ENCODE data around the gene TFAP2E. TPM values are rescaled to one million over a fixed set of nuclear protein-coding genes. Genes with fewer than 3 reads are reported as not detected.

Gene TFAP2E
- total and polyA plus RNA-seq, 5 experiments from 2014 or later, result 0.20 to 3.2 (median 0.59) TPM

DNA sequence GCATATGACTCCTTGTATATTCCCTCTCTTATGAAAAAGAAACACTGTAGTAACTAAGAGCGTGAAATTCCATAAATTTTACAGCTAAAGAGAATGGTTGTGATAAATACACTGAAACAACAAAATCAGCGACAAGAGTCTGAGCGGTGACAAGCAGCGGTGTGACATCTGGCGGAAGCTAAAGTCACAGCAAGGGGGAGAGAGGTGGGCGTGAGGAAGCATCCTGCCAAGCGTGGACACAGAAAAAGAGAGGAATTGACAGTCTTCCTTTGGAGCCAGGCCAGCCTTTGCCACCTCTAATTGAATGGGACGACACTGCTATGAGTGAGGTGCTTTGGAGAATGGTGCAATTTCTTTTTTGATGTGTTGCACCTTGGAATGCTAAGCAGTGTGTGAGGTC is 42.3 kb downstream of the TFAP2E start:
- H3K4me1 Mint-ChIP-seq, result peaks cover 7 to 32% (median 13%) of the 10 kb centered on the region in 4 donors
- H3K9me3 Mint-ChIP-seq, result no peaks in the 10 kb centered on the region
- H3K27me3 Mint-ChIP-seq, result no peaks in the 10 kb centered on the region
- H3K27ac Mint-ChIP-seq, result peak overlapping the region in 3 of 10 donors; percentile 16 to 61 (median 49)
- POLR2A ChIA-PET, result interaction anchor here (0.6 kb wide), 1 partner anchor 107 kb away, joined by 3 read pairs; no protein-coding TSS in a partner anchor
- DNase-seq (no peak), ATAC-seq (no peak)
- H3K4me3 Mint-ChIP-seq, result peak overlapping the region in 1 of 10 donors; percentile 4
- H3K36me3 Mint-ChIP-seq, result peaks cover 0 to 70% (median 0%) of the 10 kb centered on the region in 3 donors

DNA sequence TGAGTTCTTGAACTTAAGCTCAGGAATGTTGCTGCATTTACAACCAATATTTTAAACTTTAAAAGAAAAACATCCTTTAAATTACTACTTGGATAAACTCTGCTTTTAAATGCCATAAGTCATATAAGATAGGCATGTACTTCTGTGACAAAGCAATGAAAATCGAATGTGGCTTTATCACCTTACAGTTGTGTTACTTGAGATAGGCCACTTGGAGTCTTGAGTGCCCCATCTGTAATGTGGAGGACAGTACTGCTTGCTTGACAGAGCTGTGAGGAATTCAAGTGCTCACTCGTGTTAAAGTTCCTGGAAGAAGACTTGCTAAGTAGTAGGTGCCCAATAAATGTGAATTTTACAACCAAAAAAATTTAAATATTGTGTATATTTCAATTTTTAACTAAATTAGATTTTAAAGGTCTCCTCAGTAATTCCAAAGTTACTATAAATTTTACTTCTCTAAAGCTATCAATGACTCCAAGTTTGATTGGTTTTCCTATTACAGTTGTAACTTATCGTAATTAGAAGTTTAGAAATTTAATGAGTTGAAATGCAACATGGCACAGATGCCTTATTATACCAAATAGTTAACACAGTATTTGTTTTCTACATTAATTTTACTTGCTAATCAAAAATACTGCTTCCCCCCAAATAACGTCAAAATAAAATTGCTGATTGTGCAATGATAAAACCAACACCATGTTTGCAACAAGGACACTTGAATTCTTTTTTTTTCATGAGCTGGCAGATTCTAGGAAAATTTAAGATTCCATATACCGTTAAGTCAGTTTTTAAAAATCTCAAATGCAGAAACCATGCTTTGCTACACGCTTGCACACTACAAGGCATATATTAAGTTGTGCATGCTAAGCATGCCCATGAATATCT is 46.4 kb downstream of the TFAP2E start:
- DNase-seq (no peak), ATAC-seq (no peak)
- Mint-ChIP-seq H3K4me1 (peaks cover 8 to 32% (median 19%) of the 10 kb centered on the region in 4 donors), H3K27me3 (no peaks in the 10 kb centered on the region), H3K27ac (no peak overlapping the region), H3K36me3 (peaks cover 0 to 71% (median 0%) of the 10 kb centered on the region in 3 donors), H3K9me3 (no peaks in the 10 kb centered on the region), H3K4me3 (no peak overlapping the region)
- POLR2A ChIA-PET, result no interaction called here

GRCh38 chr1:35622510-35623178 is 49.5 kb downstream of the TFAP2E start:
- no peak for ATAC-seq
- no peak for DNase-seq
- peaks cover 6 to 26% (median 13%) of the 10 kb centered on the region in 4 donors for H3K4me1 Mint-ChIP-seq
- peaks cover 0 to 72% (median 1%) of the 10 kb centered on the region in 3 donors for H3K36me3 Mint-ChIP-seq
- POLR2A ChIA-PET, result no interaction called here
- no peak overlapping the region for H3K27ac Mint-ChIP-seq
- no peaks in the 10 kb centered on the region for H3K9me3 Mint-ChIP-seq
- no peak overlapping the region for H3K4me3 Mint-ChIP-seq
- H3K27me3 Mint-ChIP-seq, result no peaks in the 10 kb centered on the region

DNA sequence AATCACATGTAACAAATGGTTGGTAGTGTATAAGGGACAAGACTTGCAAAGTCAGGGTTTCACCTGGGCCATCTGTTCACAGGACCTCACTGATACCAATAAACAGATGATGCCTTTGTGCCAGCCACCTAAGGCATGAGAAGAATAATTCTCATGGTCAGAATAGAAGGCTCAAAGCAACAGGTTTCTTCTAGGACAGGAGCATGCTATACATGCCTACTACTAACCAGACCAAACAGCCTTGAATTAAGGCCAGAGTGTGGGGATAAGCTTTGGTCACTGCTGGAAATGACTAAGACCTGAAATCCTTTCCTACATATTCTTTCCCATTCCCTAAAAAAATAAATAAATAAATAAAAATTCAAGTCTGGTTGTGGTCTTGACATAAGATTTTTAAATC is 50.7 kb downstream of the TFAP2E start:
- H3K4me3 Mint-ChIP-seq, result no peak overlapping the region

DNA sequence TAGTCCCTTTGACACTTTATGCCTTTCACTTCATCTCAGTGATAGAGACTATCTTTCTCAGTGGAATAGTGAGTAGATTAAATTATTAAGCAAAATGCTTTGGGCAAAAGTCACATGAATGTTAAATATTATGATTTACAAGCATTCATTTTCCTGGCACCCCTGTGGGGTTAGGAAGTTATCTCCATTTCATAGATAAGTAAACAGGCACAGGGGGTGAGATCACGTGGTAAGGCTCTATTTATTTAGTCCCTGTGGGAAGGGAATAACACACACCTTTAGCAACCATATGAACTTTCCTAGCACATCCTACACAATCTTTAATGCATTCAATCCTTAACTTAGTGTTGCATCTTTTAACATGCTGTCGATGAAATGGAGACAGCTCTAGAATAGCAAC is 55.9 kb downstream of the TFAP2E start:
- ATAC-seq, result no peak
- POLR2A ChIA-PET, result no interaction called here
- Mint-ChIP-seq H3K27ac (no peak overlapping the region), H3K36me3 (peaks cover 9 to 84% (median 16%) of the 10 kb centered on the region in 3 donors), H3K4me3 (no peak overlapping the region), H3K27me3 (no peaks in the 10 kb centered on the region), H3K4me1 (peaks cover 2 to 21% (median 9%) of the 10 kb centered on the region in 4 donors), H3K9me3 (no peaks in the 10 kb centered on the region)
- no peak for DNase-seq

More for the DNA sequence above, 50.7 kb downstream of the TFAP2E start:
- Mint-ChIP-seq H3K4me1 (peaks cover 5 to 25% (median 10%) of the 10 kb centered on the region in 4 donors), H3K27me3 (no peaks in the 10 kb centered on the region), H3K36me3 (peaks cover 0 to 70% (median 1%) of the 10 kb centered on the region in 3 donors), H3K27ac (no peak overlapping the region), H3K9me3 (no peaks in the 10 kb centered on the region)
- DNase-seq (no peak), ATAC-seq (no peak)
- POLR2A ChIA-PET, result no interaction called here

DNA sequence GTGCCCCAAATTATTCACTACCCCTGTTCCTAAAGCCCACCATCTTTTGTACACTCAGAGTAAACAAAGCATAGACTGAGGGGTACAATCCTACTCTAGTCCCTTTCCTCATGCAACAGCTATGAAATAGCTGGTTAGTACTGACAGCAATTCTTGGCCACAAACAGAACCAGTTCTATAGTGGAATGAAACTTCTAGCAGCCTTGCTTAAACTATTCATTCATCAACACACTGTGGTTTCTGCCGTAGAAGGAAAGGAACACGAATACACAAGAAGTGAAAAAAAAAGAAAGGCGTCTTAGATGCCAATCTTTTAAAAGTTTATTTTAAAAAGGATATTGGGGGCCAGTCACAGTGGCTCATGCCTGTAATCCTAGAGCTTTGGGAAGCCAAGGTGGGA is 58.3 kb downstream of the TFAP2E start:
- POLR2A ChIA-PET, result no interaction called here
- Mint-ChIP-seq H3K27me3 (no peaks in the 10 kb centered on the region), H3K36me3 (peaks cover 9 to 91% (median 19%) of the 10 kb centered on the region in 3 donors), H3K27ac (no peak overlapping the region), H3K4me1 (peaks cover 0 to 26% (median 9%) of the 10 kb centered on the region in 4 donors), H3K9me3 (no peaks in the 10 kb centered on the region), H3K4me3 (no peak overlapping the region)
- no peak for DNase-seq
- ATAC-seq, result no peak

GRCh38 chr1:35633547-35633946 is 60.4 kb downstream of the TFAP2E start:
- POLR2A ChIA-PET, result interaction anchor here (0.7 kb wide), 1 partner anchor 18 kb away, joined by 3 read pairs; no protein-coding TSS in a partner anchor
- Mint-ChIP-seq H3K4me3 (no peak overlapping the region), H3K9me3 (no peaks in the 10 kb centered on the region), H3K4me1 (peaks cover 6 to 32% (median 23%) of the 10 kb centered on the region in 4 donors), H3K27ac (no peak overlapping the region), H3K27me3 (no peaks in the 10 kb centered on the region), H3K36me3 (peaks cover 9 to 75% (median 19%) of the 10 kb centered on the region in 3 donors)
- no peak for ATAC-seq
- DNase-seq, result no peak

GRCh38 chr1:35637401-35637809 is 64.3 kb downstream of the TFAP2E start:
- ATAC-seq (no peak), DNase-seq (peak in 3 of 10 donors; percentile 21 to 33 (median 27))
- H3K27me3 Mint-ChIP-seq, result peaks cover 0 to 2% (median 0%) of the 10 kb centered on the region in 5 donors
- peak overlapping the region; percentile 58 to 84 (median 76) for H3K4me3 Mint-ChIP-seq
- H3K4me1 Mint-ChIP-seq, result peaks cover 15 to 47% (median 38%) of the 10 kb centered on the region in 4 donors
- H3K9me3 Mint-ChIP-seq, result no peaks in the 10 kb centered on the region
- peaks cover 11 to 40% (median 13%) of the 10 kb centered on the region in 3 donors for H3K36me3 Mint-ChIP-seq
- POLR2A ChIA-PET, result no interaction called here
- H3K27ac Mint-ChIP-seq, result peak overlapping the region in 9 of 10 donors; percentile 72 to 92 (median 86)

- Mint-ChIP-seq H3K27me3 (peaks cover 3 to 12% (median 8%) of the 10 kb centered on the region in 5 donors), H3K4me3 (peak overlapping the region; percentile 99 to 100 (median 100)), H3K9me3 (no peaks in the 10 kb centered on the region), H3K4me1 (peaks cover 15 to 46% (median 38%) of the 10 kb centered on the region in 4 donors), H3K27ac (peak overlapping the region; percentile 86 to 100 (median 99)), H3K36me3 (peaks cover 6 to 13% (median 7%) of the 10 kb centered on the region in 3 donors)
- ATAC-seq, result no peak
- DNase-seq, result no peak
- POLR2A ChIA-PET, result interaction anchor here (0.6 to 1.0 kb wide), 3 partner anchors 83 to 448 kb away, joined by 3 to 4 read pairs (median 4); partner anchors contain the start of genes NCDN and SFPQ
Observed at GRCh38 chr1:35640380-35641232, 67.5 kb downstream of the TFAP2E start.

DNA sequence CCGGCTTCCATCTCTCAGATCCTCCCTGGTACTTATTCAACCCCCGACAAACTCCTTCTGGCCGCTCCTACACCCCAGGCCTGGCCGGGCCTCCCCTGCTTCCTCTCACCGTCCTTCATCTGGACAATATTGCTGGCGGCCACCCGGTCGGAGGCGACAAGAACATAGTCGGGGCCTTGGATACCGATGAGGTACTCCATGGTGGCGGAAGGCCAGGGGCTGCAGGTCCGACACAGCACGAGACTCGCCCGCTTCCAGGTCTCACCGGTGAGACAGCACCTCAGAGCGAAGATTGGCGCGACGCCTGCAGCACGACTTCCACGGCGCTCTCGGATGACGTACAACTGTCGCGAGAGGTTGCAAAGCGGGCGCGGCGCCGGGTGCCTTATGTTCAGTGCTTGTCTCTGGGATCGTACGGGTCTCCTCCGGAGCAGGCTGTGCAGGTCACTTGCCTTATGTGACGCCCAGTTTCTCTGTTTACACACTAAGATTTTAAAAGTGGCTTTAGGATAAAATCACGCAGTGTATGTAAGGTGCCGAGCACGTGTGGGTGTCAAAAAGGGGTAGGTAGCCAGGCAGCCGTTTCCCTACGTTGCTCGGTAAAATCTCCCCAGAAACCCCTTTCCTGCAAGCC is 68.2 kb downstream of the TFAP2E start, which contains the start of gene PSMB2:
TSS of gene PSMB2 (minus strand) at position 294 of the 634 bp plus-strand sequence. CDS start at position 200, 94 bp downstream.
- Mint-ChIP-seq H3K4me1 (peaks cover 15 to 43% (median 35%) of the 10 kb centered on the region in 4 donors), H3K9me3 (no peaks in the 10 kb centered on the region), H3K27ac (peak within 1 kb of the TSS; percentile 98 to 100 (median 99)), H3K4me3 (peak within 1 kb of the TSS; percentile 99 to 100 (median 100)), H3K36me3 (peaks cover 5 to 6% (median 6%) of the 10 kb centered on the region in 3 donors), H3K27me3 (peaks cover 9 to 19% (median 15%) of the 10 kb centered on the region in 5 donors)
- POLR2A ChIA-PET, result interaction anchor here (0.7 to 1.1 kb wide), 3 partner anchors 9 to 85 kb away, joined by 4 to 7 read pairs (median 5); partner anchors contain the start of genes KIAA0319L and NCDN
- DNase-seq (peak; percentile 90 to 97 (median 95)), ATAC-seq (peak; percentile 94)

DNA sequence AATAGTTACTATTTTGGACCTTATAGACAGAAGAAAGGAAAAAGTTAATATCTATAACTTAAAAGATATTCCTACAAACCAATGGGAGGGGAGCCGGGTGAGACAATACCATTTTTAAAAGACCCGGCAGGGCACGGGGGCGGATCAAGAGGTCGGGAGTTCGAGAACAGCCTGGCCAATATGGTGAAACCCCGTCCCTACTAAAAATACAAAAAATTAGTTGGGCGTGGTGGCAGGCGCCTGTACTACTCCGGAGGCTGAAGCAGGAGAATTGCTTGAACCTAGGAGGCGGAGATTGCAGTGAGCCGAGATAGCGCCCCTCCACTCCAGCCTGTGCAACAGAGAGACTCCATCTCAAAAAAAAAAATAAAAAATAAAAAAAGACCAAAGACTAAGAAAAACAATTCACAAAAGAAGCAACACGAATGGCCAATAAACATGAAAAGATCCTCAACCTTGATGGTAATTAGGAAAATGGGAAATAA is 69.4 kb downstream of the TFAP2E start:
- H3K4me1 Mint-ChIP-seq, result peaks cover 13 to 37% (median 32%) of the 10 kb centered on the region in 4 donors
- peaks cover 11 to 22% (median 21%) of the 10 kb centered on the region in 5 donors for H3K27me3 Mint-ChIP-seq
- H3K4me3 Mint-ChIP-seq, result peak overlapping the region; percentile 99 to 100 (median 100)
- H3K9me3 Mint-ChIP-seq, result no peaks in the 10 kb centered on the region
- H3K36me3 Mint-ChIP-seq, result peaks cover 5 to 6% (median 5%) of the 10 kb centered on the region in 3 donors
- H3K27ac Mint-ChIP-seq, result peak overlapping the region in 8 of 10 donors; percentile 68 to 100 (median 99)
- ATAC-seq (no peak), DNase-seq (peak in 1 of 10 donors; percentile 7)
- POLR2A ChIA-PET, result interaction anchor here (0.6 to 1.1 kb wide), 6 partner anchors 40 to 137 kb away, joined by 3 to 8 read pairs (median 5); partner anchors contain the start of genes KIAA0319L and NCDN

Measured in naive thymus-derived CD8-positive, alpha-beta T cell (primary cell).